IPS-18c (cell line): ENCODE data around the gene ZW10.
A peak's percentile ranks its signal among the peaks of the same experiment; 100 is the strongest.
"Not testable (repeated sequence)": the region's sequence is repeated elsewhere in the genome, so short reads cannot be mapped to it uniquely, and the experiment has no call there.

Source experiments
- H3K4me3 ChIP-seq: 2 replicates; pipeline ENCODE4 v1.7.0; 2013; ENCODE audit warnings: low read depth, mild to moderate bottlenecking, low read length, moderate library complexity; ENCODE audit not compliant: insufficient read depth
- H3K9me3 ChIP-seq: one replicate; pipeline ENCODE4 v1.6.1; 2013; ENCODE audit warnings: mild to moderate bottlenecking, low read length, moderate library complexity; ENCODE audit not compliant: control insufficient read depth, insufficient read depth

The ZW10 gene

GRCh38 chr11:113773092-113773415 is 438 bp downstream of the ZW10 start:
- Histone ChIP-seq H3K9me3 (no peaks in the 10 kb centered on the region), H3K4me3 (peak overlapping the region; percentile 99)

GRCh38 chr11:113771964-113772363 is 1.5 kb downstream of the ZW10 start:
- H3K4me3 ChIP-seq = no peak overlapping the region
- H3K9me3 ChIP-seq = no peaks in the 10 kb centered on the region

- Histone ChIP-seq H3K4me3 (no peak overlapping the region), H3K9me3 (peaks cover 2% of the 10 kb centered on the region)
These were observed 8.8 kb downstream of the ZW10 start for GRCh38 chr11:113764527-113765219.

DNA sequence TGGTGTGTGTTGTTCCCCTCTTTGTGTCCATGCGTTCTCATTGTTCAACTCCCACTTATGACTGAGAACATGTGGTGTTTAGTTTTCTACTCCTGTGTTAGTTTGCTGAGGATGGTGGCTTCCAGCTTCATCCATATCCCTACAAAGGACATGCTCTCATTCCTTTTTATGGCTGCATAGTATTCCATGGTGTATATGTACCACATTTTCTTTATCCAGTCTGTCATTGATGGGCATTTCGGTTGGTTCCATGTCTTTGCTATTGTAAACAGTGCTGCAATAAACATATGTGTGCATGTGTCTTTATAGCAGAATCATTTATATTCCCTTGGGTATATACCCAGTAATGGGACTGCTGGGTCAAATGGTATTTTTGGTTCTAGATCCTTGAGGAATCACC is 10.5 kb downstream of the ZW10 start:
- H3K9me3 ChIP-seq, H3K4me3 ChIP-seq: not testable (repeated sequence)

GRCh38 chr11:113760241-113760640 is 13.3 kb downstream of the ZW10 start:
- H3K4me3 ChIP-seq = no peak overlapping the region
- peaks cover 2% of the 10 kb centered on the region for H3K9me3 ChIP-seq

GRCh38 chr11:113752932-113753331 is 20.6 kb downstream of the ZW10 start:
- Histone ChIP-seq H3K4me3 (no peak overlapping the region), H3K9me3 (peaks cover 2% of the 10 kb centered on the region)

DNA sequence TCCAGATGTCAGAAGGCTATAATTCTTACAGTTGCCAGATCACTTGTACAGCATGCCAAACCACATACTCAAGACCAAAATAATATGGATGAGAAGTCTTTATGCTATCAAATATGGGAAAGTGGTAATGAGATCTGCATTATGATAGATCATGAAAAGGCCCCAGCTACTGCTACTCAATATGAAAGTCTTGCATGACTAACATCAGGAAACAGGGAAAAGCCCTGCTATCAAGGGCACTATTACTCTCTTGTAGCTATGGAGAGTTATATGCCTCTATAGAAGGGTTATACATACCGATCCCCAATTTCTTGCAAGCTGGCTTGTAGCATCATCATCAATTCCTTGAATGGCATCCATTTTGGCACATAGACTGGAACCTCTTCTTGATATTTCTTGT is 37.2 kb downstream of the ZW10 start:
- no peak overlapping the region for H3K4me3 ChIP-seq
- H3K9me3 ChIP-seq = no peaks in the 10 kb centered on the region

DNA sequence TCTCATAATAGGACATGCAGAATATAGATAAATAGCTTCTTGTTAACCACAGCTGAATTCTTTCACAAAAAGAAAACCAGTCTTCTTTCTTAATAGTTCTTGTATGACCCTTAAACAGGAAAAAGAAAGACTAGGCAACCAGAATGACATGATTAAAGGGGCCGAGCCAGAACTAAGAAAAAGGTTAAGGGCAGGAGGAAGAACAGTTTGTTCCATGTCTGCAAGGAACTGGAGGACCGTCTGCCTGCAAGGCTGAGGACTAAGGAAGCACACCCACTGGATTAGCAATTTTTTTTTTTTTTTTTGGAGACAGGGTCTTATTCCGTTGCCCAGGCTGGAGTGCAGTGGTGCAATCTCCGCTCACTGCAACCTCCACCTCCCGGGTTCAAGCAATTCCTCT is 41.4 kb downstream of the ZW10 start:
- no peak overlapping the region for H3K4me3 ChIP-seq
- H3K9me3 ChIP-seq = no peaks in the 10 kb centered on the region

DNA sequence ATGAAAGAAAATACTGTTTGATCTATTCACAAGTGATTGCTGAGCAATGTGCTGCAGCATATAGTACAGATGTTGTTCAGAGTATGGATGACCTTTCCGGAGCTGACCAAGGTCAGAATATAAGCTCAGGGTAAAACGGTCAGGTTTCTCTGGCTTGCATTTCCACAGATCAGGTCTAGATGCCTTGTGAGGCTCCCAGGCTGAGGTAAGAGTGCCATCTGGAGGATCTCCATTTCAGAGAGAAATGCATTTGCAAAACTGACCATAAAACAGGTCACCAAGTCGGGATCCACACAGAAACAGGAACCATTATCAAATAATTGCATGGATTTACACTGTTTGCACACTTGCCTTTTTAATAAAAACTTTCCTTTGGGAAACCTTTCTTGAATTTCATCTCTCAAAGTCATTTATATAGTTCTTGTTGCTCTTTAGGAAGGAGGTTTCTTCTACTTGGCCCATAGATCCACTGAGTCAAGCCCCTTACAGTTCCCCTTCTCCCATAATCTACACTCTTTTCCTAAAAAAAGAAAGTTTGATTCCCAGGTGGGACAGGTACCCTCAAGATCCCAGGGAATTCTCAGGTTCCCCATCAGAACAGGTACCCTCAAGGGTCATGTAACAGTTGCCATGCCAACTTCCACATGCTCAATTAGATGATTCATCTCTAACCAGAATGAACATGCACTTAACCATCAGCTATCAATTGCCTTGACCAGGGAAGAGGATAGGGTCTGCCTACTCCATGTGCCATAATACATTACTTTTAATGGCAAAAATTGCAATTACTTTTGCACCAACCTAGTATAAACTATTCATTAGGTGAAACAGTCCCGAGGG is 42.4 kb downstream of the ZW10 start:
- Histone ChIP-seq H3K9me3 (no peaks in the 10 kb centered on the region), H3K4me3 (no peak overlapping the region)

DNA sequence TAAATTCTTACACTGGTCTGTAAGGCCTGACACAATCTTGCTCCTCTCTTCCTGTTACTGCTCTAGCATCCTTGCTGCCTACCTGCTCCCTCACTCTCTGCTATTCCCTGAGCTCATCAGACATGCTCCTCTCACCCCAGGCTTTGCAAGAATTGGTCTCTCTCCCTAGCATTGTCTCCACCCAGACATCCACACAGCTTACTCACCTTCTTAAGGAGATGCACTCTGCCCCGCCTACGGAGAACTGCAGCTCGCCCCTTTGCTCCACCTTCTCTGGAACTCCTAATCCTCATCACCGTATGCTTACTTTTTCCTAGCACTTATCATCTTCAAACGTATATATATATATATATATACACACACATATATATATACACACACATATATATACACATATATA is 44.0 kb downstream of the ZW10 start:
- Histone ChIP-seq H3K4me3 (no peak overlapping the region), H3K9me3 (no peaks in the 10 kb centered on the region)

DNA sequence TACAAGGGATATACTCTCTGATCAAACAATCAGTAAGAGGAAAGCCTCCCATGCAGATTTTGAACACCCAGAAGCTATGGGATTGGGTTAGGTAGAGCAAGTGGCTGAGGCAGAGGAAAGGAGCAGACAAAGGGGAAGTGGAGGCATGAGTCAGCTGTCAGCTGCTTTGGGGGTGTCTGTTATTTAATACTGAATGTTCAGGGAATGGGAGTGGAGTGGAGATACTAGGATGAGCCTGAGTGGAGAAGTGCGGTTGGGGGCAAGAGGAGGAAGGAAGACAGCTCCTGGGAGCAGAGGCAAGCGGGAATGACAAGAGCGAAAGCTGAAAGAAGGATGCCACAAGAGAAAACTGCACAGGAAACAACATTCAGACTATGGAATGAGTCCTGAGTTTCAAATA is 44.7 kb downstream of the ZW10 start:
- Histone ChIP-seq H3K9me3 (no peaks in the 10 kb centered on the region), H3K4me3 (no peak overlapping the region)

GRCh38 chr11:113725913-113726312 is 47.6 kb downstream of the ZW10 start:
- Histone ChIP-seq H3K4me3 (no peak overlapping the region), H3K9me3 (no peaks in the 10 kb centered on the region)

GRCh38 chr11:113725407-113725806 is 48.1 kb downstream of the ZW10 start:
- Histone ChIP-seq H3K4me3 (no peak overlapping the region), H3K9me3 (no peaks in the 10 kb centered on the region)

DNA sequence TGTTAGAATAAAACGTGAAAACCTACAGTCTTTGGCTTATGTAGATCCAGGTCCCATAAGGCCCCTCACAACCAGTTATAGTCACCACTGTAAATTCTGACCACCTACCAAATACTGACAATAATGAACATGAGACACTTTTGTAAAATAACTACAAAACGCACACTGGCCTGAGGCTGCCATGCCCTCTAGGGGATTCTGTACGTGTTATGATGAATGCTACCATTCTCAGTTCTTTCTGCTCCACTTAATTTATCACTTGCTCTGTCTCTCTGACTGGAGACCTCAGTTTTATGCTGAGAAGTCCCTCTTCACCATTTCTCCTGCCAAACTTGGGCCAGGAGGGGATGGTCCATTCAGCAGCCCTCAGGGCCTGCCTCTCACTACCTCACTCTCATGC is 48.7 kb downstream of the ZW10 start:
- no peak overlapping the region for H3K4me3 ChIP-seq

GRCh38 chr11:113723787-113724186 is 49.7 kb downstream of the ZW10 start:
- H3K9me3 ChIP-seq = no peaks in the 10 kb centered on the region
- H3K4me3 ChIP-seq = no peak overlapping the region

More for the DNA sequence above, 48.7 kb downstream of the ZW10 start:
- no peaks in the 10 kb centered on the region for H3K9me3 ChIP-seq

GRCh38 chr11:113722934-113723333 is 50.6 kb downstream of the ZW10 start:
- Histone ChIP-seq H3K9me3 (no peaks in the 10 kb centered on the region), H3K4me3 (no peak overlapping the region)

GRCh38 chr11:113722221-113722620 is 51.3 kb downstream of the ZW10 start:
- Histone ChIP-seq H3K4me3 (no peak overlapping the region), H3K9me3 (no peaks in the 10 kb centered on the region)

DNA sequence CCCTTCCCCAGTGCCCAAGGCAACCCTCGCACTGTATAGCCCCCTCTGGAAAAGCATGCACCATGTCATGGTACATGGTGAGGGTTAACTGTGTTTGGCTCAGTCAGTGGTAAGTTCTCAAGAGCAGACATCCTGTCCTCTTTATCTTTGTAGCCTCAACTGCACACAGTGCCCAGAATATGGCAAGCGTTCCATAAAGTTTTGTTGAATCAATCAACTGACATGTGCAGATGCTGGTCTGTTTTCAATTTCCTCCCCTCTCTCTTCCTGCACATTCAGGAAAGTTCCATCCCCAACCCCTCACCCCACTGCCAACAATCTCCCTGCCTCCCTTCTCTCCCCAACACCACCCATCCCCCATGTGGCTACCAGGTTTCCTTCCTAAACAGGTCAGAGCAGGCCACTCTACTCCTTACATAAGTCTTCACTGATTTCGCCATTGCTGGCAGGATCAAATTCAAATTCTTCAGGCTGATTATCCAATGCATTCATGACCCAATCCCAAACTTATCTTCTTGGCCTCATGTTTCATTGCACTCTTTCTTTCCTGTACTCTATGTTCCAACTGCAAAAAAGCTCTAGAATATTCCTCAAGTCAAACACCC is 51.9 kb downstream of the ZW10 start:
- Histone ChIP-seq H3K4me3 (no peak overlapping the region), H3K9me3 (no peaks in the 10 kb centered on the region)
